HEK293 (cell line): Measurements from ENCODE around the gene PSAP.

Source experiments
- MYNN ChIP-seq: fragments of 450-650 bp; formaldehyde crosslinking; IDR thresholded peaks from 2 replicates; pipeline ENCODE4 v1.5.1; 2016; ENCODE audit warnings: missing biosample characterization, missing genetic modification characterization, borderline replicate concordance
- ZNF10 ChIP-seq: fragments of 450-650 bp; formaldehyde crosslinking; IDR thresholded peaks from 2 replicates; pipeline ENCODE4 v1.5.1; 2017; ENCODE audit warnings: missing biosample characterization, missing genetic modification characterization
- ZNF324 ChIP-seq: fragments of 450-650 bp; formaldehyde crosslinking; IDR thresholded peaks from 2 replicates; pipeline ENCODE4 v1.5.1; 2016; ENCODE audit warnings: missing biosample characterization, missing genetic modification characterization
- ZNF391 ChIP-seq: fragments of 450-650 bp; formaldehyde crosslinking; IDR thresholded peaks from 2 replicates; pipeline ENCODE4 v1.5.1; 2016; ENCODE audit warnings: low read depth, missing biosample characterization, missing genetic modification characterization, borderline replicate concordance
- ZNF707 ChIP-seq: fragments of 450-650 bp; formaldehyde crosslinking; IDR thresholded peaks from 2 replicates; pipeline ENCODE4 v1.5.1; 2016; ENCODE audit warnings: missing biosample characterization, missing genetic modification characterization
- TF ChIP-seq, protein P1 (sequence below): fragments of 450-650 bp; formaldehyde crosslinking; IDR thresholded peaks from 2 replicates; pipeline ENCODE4 v1.5.1; 2016; ENCODE audit warnings: missing biosample characterization, missing genetic modification characterization
- TF ChIP-seq, protein P2 (sequence below): fragments of 450-650 bp; formaldehyde crosslinking; IDR thresholded peaks from 2 replicates; pipeline ENCODE4 v1.5.1; 2016; ENCODE audit warnings: missing biosample characterization, missing genetic modification characterization
- TF ChIP-seq, protein P3 (sequence below): fragments of 450-650 bp; formaldehyde crosslinking; IDR thresholded peaks from 2 replicates; pipeline ENCODE4 v1.5.1; 2017; ENCODE audit warnings: missing biosample characterization, missing genetic modification characterization
- TF ChIP-seq, protein P4 (sequence below): fragments of 450-650 bp; formaldehyde crosslinking; IDR thresholded peaks from 2 replicates; pipeline ENCODE4 v1.5.1; 2016; ENCODE audit warnings: missing biosample characterization, missing genetic modification characterization

DNA sequence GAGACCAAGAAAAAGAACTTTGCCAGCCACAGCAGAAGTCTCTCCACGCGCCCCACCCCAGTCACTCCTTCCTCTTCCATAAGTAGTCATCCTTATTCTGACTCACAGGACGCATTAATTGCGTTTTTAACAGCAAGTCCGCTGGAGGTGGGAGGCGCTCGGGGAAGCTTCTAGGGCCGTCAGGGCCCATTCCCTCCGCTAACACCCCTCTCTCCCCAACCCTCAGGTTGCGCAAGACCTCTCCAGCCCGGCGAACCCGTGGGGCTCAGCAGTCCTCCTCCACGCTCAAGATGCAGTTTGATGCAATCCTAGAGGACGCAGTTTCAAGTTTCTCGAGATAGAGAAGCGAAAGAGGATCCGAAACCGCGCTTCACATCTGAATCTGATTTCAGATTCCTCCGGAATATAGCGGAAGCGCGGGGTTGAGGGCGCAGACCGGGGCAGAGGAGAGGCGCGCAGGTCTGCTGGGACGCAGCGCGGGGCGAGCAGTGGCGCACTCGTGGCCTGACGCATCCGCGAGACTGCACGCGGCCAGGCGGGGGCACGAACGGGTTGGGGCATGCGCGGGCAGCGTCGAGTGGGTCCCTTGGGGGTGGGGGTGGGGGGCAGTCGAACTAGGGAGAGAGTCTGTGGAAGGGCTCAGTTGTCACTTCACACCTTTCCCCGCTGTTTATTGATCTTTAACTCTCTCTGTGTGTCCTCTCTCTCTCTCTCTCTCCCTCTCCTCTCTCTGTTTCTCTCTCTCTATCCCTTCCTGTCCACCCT, 37.8 kb upstream of the PSAP start:
- TF ChIP-seq, protein P1, sequence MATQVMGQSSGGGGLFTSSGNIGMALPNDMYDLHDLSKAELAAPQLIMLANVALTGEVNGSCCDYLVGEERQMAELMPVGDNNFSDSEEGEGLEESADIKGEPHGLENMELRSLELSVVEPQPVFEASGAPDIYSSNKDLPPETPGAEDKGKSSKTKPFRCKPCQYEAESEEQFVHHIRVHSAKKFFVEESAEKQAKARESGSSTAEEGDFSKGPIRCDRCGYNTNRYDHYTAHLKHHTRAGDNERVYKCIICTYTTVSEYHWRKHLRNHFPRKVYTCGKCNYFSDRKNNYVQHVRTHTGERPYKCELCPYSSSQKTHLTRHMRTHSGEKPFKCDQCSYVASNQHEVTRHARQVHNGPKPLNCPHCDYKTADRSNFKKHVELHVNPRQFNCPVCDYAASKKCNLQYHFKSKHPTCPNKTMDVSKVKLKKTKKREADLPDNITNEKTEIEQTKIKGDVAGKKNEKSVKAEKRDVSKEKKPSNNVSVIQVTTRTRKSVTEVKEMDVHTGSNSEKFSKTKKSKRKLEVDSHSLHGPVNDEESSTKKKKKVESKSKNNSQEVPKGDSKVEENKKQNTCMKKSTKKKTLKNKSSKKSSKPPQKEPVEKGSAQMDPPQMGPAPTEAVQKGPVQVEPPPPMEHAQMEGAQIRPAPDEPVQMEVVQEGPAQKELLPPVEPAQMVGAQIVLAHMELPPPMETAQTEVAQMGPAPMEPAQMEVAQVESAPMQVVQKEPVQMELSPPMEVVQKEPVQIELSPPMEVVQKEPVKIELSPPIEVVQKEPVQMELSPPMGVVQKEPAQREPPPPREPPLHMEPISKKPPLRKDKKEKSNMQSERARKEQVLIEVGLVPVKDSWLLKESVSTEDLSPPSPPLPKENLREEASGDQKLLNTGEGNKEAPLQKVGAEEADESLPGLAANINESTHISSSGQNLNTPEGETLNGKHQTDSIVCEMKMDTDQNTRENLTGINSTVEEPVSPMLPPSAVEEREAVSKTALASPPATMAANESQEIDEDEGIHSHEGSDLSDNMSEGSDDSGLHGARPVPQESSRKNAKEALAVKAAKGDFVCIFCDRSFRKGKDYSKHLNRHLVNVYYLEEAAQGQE: no peak
- TF ChIP-seq, protein P2, sequence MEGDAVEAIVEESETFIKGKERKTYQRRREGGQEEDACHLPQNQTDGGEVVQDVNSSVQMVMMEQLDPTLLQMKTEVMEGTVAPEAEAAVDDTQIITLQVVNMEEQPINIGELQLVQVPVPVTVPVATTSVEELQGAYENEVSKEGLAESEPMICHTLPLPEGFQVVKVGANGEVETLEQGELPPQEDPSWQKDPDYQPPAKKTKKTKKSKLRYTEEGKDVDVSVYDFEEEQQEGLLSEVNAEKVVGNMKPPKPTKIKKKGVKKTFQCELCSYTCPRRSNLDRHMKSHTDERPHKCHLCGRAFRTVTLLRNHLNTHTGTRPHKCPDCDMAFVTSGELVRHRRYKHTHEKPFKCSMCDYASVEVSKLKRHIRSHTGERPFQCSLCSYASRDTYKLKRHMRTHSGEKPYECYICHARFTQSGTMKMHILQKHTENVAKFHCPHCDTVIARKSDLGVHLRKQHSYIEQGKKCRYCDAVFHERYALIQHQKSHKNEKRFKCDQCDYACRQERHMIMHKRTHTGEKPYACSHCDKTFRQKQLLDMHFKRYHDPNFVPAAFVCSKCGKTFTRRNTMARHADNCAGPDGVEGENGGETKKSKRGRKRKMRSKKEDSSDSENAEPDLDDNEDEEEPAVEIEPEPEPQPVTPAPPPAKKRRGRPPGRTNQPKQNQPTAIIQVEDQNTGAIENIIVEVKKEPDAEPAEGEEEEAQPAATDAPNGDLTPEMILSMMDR (tag by site-specific recombination): peak; percentile 67; the same call in 1 of the 2 replicates
- TF ChIP-seq, protein P3, sequence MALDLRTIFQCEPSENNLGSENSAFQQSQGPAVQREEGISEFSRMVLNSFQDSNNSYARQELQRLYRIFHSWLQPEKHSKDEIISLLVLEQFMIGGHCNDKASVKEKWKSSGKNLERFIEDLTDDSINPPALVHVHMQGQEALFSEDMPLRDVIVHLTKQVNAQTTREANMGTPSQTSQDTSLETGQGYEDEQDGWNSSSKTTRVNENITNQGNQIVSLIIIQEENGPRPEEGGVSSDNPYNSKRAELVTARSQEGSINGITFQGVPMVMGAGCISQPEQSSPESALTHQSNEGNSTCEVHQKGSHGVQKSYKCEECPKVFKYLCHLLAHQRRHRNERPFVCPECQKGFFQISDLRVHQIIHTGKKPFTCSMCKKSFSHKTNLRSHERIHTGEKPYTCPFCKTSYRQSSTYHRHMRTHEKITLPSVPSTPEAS (tag by site-specific recombination): no peak
- no peak for TF ChIP-seq MYNN
- TF ChIP-seq ZNF707 (tag by site-specific recombination): no peak
- TF ChIP-seq ZNF391: no peak
- TF ChIP-seq ZNF324: peak; percentile 64; the same call in 1 of the 2 replicates
- no peak for TF ChIP-seq ZNF10
- TF ChIP-seq, protein P4, sequence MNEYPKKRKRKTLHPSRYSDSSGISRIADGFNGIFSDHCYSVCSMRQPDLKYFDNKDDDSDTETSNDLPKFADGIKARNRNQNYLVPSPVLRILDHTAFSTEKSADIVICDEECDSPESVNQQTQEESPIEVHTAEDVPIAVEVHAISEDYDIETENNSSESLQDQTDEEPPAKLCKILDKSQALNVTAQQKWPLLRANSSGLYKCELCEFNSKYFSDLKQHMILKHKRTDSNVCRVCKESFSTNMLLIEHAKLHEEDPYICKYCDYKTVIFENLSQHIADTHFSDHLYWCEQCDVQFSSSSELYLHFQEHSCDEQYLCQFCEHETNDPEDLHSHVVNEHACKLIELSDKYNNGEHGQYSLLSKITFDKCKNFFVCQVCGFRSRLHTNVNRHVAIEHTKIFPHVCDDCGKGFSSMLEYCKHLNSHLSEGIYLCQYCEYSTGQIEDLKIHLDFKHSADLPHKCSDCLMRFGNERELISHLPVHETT (tag by site-specific recombination): no peak
